ENCODE measurements around the gene FAM151A.

DNA sequence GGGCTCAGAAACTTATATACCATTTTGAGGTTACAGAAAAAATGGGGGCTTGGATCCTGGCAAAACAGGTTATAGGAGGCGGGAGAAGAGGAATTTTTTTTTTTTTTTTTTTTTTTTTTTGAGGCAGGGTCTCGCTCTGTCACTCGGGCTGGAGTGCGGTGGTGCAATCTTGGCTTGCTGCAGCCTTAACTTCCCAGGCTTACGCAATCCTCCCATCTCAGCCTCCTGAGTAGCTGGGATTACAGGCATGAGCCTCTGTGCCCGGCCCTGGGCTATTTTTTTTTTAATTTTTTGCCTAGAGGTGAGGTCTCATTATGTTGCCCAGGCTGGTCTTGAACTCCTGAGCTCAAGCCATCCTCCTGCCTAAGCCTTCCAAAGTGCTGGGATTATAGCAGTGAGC is 43.0 kb upstream of the FAM151A start:
- TF ChIP-seq, protein P1, sequence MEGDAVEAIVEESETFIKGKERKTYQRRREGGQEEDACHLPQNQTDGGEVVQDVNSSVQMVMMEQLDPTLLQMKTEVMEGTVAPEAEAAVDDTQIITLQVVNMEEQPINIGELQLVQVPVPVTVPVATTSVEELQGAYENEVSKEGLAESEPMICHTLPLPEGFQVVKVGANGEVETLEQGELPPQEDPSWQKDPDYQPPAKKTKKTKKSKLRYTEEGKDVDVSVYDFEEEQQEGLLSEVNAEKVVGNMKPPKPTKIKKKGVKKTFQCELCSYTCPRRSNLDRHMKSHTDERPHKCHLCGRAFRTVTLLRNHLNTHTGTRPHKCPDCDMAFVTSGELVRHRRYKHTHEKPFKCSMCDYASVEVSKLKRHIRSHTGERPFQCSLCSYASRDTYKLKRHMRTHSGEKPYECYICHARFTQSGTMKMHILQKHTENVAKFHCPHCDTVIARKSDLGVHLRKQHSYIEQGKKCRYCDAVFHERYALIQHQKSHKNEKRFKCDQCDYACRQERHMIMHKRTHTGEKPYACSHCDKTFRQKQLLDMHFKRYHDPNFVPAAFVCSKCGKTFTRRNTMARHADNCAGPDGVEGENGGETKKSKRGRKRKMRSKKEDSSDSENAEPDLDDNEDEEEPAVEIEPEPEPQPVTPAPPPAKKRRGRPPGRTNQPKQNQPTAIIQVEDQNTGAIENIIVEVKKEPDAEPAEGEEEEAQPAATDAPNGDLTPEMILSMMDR (IDR thresholded peaks at IDR 0.05; ENCODE audit: extremely low read depth in 1 of 2, insufficient read depth in 1 of 2, low read depth in 1 of 2, low read length in 2 of 2) = no peak
- no peak for TF ChIP-seq MYC (IDR thresholded peaks at IDR 0.05; ENCODE audit: low read depth, low read length)
- no peak for TF ChIP-seq GATA2 (IDR thresholded peaks at IDR 0.05; ENCODE audit: insufficient read depth, insufficient read length, low read depth, low read length)
- no peak for TF ChIP-seq FOS (IDR thresholded peaks at IDR 0.05; ENCODE audit: borderline replicate concordance, insufficient read depth, low read length)
- no peak for TF ChIP-seq POLR2A (IDR thresholded peaks at IDR 0.05; ENCODE audit: low read depth, low read length)
- TF ChIP-seq MAX (IDR thresholded peaks at IDR 0.05; ENCODE audit: insufficient read depth, insufficient read length) = no peak

Measured in endothelial cell of umbilical vein (primary cell).